ENCODE data around the gene KIAA0040.

KIAA0040 gene

DNA sequence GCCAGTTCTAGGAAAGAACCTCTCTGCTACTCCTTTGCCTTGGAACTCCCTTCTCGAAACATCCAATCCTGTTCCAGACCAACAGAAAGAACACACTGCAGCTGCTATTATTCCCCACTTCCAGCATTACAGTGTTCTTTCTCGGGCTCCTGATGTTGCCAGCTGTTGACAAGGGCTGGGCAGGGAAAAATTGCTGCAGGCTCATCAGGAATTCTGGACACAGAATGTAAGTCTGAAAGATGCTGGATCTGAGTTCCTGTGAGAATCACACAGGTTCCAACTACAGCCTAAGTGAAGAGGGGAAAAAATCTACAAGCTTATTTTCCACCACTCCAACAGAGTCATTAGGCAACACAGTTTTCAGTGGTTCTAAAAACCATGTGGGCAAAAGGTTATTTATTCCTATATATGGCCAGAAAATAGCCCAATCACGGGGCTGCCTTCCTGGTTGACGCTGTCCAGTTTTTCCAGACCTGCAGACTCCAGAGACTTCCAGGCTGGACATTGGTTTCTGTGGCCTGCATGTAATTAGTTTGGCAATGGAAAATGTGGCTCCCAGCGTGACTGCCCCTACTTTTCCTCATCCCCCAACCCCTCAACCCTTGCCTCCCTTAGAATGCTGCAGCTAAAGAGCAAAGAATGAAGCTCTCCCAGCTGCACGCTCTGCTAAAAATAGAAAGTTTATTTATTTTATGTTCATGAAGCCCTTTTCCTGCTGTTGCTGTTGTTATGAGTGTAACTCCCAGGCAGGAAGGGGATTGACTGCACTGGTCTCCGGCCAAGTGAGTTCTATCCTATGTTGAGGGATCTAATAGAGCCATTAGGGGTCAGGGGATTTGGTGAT lies 8.3 kb upstream of the KIAA0040 start:
- no peak for DNase-seq (ENCODE audit: low spot score)

DNA sequence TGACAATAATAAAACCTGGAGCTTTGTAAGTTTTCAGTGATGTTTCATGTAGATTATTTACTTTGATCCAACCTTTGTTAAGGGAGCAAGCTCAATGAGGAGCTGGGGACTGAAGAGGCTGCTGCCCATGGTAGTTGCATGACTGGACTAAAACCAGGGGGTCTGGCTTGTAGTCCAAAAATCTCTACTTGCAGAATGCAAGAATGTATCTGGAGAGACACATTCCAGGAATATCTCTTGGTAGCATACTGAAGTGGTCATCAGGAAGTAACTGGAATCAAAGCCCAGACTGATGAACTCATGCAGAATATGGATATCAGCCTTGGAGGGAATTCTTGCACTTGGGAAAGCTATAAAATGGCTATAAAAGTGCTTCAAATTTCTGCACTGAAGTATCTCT lies 5.8 kb upstream of the KIAA0040 start:
- peak; percentile 78 for DNase-seq (ENCODE audit: low spot score)

DNA sequence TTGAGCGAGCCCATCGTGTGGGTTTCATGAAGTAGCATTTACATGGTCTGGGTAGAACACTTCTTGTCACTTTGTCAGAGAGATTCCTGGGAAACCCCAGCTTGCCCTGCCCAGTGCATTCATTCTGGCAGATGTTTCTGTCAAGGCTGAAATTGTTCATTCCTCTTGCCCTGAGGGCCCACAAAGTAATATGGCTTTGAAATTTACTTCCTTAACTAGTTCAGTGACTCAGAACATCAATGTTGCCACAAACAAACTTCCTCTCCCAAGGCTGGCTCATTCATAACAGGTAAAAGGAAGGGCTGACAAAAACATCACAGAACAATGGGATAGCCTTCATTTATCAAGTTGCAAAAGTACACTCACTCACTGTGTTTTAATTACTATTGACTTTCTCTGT lies 5.0 kb upstream of the KIAA0040 start:
- peak; percentile 92 for DNase-seq (ENCODE audit: low spot score)

DNA sequence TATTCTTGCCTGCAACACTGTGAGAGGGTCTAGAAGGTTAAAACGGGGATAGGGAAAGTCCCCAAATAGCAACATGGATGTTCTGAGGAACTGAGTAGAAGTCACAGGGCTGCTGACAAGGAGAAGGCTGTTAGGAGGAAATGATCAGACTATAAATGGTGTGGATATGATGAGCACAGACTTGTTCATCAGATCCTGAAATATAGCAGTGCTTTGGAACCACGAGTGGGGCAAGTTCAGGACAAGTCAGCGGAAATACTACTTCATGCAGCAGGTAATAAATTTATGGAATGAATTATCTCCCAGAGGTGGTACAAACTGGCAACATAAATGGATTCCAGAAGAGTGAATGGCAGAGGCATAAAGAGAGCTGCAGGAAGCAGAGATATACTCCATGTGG lies 3.2 kb upstream of the KIAA0040 start:
- peak; percentile 40 for DNase-seq (ENCODE audit: low spot score)

DNA sequence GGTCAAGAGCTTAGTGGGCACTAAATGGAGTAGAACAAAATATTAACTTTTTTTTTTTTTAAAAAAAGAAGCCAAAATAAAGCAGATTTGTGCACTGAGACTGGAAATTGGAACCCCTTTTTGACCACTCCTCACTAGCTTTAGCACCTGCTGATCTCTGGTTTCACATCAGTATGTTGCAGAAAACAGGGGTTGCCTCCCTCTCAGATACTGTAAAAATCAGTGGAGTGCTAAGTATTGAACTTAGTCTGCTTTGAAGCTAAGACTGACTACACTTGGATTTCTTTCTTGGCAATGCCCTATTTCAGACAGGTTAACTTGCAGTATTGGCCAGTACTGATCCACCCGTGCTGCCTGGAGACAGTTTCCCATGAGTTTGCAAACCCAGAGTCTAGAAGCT lies 2.7 kb upstream of the KIAA0040 start:
- DNase-seq (ENCODE audit: low spot score): no peak

DNA sequence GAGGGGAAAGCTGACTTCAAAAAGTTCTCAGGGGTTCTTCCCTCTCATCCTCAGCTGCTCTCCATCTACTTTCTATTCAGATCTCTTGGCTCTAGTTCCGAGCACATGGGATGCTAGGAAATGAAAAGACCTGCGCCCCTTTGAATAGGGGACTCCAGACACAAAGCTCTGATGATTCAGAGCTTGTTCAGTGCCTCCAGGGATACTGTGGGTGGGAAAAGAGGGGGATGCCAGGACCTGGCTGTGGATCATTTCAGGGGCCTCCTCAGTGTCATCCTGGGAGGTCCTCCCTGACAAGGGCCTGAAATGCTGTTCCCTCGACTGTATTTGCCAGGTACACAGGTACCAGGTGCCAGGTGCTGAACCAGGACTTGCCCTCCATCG lies 943 bp upstream of the KIAA0040 start:
- DNase-seq (ENCODE audit: low spot score): no peak

DNA sequence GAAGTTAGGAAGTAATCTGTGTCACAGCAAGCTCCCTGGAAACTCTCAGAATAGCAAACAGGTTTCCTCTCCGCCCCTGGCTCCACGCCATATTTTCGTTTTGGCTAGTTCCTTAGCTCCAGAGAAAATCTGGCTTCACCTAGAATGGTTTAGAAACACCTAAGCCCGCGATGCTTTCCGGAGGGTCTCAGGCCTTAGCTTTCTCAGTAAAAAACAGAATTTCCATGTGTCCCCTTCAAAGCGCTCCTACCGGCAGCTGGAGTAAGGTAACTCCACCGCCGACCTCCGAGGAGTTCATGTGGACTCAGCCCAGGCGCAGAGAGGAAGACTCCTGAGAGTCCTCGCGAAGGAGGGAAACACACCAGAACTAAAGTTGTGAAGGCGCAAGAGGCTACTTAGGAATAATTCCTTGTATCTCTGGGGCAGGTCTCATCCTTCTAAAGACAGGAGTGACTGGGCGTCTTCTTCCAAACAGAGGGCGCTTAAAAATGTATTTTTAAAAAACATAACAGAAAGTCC lies 406 bp downstream of the KIAA0040 start:
- peak; percentile 58 for DNase-seq (ENCODE audit: low spot score)

DNA sequence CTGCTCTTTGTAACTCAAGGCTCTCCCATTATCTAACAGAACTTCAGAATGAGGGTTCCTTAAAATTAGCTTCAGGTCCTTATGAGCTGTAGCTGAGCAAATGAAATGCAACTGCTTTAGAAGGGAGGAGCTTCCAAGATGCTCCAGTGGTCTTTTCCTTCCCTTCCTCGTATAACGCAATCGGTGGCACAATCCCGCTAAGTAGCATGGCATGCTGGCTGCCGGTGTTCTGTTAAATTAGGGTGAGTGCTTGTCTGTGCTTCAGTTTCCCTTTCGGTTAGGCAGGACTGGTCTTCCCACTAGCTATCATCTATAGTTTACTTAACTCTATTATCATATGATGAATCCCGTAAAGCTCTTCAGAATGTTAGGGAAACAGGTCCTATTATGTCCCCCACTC lies 917 bp downstream of the KIAA0040 start:
- DNase-seq (ENCODE audit: low spot score): peak; percentile 51

DNA sequence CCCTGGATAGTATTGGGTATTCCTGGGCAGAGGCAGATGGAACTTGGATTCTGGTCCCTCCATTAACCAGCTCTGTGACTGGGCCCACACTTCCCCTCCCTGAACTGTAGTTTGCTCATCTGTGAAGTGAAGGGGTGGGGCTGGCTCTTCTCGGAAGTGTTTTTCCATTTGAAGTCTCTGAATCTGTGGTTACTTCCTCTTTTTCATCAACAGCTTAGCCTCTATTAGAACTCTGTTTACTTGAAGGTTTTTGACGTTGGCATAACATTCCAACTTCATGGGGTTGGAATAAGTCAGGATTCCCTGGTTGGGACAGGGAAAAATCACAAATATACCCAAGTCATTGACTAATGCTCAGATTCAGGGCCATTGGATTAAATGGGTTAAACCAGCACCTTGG lies 3.6 kb downstream of the KIAA0040 start:
- peak; percentile 19 for DNase-seq (ENCODE audit: low spot score)

DNA sequence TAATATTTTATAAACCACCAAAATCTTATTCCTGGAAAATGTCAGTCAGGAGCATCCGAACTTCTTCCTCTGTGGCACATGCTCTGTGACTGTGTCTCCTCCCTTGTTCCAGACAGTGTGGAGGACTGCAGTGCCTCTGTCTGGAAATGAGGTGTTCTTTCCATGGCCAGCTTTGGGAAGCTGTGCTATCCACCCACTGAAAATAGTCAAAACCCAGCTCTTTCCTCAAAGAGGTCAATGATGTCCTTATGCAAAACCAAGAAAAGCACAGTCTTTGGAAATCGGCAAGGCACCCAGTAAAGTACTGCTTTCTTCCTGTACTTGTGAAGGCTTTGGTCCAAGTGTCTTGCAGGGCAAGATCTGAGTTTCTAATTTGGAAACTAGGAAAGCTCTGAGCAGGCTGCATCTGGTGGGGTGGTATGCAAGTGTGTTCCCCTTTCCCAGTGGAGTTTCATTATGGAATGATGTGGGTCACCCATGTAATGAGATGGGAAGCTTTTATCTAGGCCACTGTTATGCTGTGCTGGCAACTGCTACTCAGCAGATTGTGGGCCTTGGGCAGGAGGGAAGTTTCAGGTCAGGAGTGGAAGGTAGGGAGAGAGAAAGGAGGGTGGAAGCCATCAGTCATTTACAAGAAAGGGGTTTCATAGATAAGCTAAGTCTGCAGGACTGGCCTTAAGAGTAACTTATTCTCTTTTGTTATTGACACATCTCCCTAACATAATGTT lies 6.0 kb downstream of the KIAA0040 start:
- no peak for DNase-seq (ENCODE audit: low spot score)

DNA sequence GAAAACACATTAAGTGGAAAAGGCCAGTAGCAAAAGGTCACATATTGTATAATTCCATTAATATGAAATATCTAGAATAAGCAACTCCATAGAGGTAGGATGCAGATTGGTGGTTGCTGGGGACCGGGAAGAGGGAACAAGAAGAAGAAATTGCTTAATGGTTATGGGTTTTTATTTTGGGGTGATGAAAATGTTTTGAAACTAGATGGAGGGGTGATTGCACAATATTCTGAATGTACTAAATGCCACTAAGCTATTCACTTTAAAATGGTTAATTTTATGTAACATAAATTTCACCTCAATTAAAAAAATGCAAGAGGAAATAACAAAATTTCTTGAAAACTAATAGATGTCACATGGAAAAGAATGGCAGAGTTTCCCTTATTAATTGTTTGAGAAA lies 6.7 kb downstream of the KIAA0040 start:
- no peak for DNase-seq (ENCODE audit: low spot score)

DNA sequence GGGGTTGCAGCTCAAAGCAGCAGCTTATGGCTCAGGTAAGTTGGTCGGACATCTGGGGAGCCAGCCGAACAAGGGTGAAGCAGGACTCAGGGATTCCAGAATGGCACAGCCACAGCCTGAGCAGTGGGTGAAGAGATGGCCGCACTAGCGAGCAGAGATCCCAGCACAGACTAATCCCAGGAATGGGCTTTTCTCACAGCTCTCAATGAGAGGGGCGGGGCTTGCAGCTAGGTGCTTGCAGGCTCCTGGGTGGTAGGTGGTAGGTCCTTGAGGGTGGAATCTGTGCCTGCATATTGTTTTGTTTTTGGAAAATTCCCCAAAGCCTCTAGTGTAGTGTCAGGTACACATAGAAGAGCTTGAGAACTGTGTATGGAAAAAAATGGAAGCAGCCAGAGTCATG lies 9.0 kb downstream of the KIAA0040 start:
- no peak for DNase-seq (ENCODE audit: low spot score)

DNA sequence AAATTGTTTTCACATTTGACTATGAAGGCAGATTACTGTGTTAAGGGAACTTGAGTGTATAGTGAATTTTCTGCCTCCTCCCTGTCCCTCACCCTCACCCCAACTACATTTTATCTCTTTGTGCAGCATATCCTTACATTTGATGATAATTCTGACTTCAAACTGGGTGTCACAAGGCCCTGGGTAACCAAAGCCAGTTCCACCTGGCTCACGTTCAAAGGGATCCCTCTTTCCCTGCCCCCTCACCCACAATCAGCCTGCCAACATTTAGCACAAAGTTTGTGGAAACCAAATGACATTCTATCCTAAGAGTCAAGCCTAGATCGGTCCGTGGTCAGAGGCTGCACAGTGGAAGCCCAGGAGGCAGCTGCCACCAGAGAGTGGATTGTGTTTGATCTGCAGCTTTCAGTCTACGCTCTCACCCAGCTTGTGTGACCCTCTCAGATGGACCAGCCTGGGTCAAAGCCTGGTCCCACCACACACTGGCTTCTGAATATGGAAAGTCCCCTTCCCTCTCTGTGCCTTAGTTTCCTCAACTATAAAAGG lies 10.3 kb downstream of the KIAA0040 start:
- DNase-seq (ENCODE audit: low spot score): no peak

DNA sequence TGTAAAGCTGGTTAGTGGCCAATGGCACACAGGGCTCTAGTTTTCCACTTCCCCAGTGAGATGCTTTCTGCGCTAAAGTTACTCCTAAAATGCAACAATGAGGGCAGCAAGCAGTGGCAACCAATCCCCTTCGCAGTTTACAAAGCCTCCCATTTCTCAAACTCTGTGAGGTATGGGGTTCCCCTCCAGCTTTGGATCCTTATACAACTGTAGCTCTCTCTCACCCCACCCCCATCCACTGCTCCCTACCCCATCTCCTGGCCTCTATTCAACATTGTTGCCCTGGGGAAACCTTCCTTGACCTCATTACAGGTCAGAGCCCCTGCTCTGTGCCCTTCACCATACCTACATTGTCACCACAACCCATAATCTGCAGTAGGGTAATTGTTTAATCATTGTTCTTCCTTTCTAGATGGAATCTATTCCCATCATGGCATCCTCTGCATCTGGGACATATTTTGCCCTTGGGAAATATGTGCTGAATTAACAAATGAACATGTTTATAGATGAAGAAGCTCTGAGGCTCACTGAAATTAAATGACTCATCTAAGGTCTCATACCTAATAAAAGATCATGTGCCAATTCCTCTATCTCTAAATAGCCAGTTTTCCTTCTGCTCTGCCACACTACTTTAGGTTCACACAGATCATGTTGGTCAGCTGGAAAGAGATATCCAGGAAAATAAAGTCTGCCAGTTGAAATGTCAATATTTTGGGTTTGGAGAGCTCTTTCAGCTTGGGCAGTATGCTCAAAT lies 12.6 kb downstream of the KIAA0040 start:
- no peak for DNase-seq (ENCODE audit: low spot score)

DNA sequence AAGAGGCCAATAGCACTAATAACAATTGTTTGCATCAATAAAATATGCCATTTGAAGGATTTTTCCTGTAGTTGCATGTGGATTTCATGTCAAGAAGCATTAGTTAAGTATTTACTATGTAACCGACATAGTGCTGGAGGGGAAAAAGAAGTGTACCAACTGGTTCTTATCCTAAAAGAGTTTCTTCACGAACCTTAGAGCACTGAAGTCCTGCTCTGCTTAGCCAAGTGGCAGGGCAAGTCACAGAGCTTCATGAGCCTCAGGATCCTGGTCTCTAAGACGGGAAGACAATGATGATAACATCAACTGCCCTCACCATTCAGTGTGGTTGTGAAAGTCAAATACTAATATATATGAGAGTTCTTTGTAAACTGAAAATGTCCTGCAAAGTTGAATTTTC lies 14.1 kb downstream of the KIAA0040 start:
- DNase-seq (ENCODE audit: low spot score): no peak

DNA sequence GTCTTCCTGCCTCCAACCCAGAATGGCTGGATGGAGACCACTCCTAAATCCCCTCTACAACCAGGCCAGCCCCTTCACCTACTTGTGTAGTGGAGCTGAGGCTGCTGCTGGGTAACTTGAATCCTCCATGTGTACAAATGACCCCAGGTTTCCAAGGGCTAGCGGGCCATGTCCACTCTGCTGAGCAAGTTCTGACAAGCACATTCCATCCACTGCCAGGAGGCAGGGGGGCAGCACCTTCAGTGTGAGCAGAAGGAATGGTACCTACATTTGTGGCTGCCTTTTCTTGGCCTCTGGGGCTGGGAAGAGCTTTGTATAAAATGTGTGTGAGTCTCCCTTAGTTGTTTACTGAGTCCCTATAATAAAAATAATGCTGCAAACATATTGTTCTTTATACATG lies 14.5 kb downstream of the KIAA0040 start:
- peak; percentile 30 for DNase-seq (ENCODE audit: low spot score)

DNA sequence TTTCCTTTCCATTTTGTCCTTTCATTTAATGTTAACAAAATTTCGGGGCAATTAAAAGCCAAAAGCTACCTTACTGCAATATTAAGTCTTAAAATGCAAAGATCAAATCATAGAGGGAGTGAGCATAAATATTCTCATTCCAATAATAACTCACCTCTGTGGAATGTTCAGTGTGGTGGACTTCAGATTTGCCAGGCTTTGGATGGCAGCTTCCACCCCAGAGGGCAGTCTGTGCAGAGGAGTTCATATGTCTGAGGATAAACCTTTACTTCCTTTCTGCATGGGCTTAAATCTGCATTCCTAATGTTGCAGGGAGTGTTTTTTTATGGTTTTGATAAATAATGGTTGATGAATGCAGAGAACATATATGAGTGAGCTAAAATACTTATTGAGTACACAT lies 16.3 kb downstream of the KIAA0040 start:
- DNase-seq (ENCODE audit: low spot score): peak; percentile 55

DNA sequence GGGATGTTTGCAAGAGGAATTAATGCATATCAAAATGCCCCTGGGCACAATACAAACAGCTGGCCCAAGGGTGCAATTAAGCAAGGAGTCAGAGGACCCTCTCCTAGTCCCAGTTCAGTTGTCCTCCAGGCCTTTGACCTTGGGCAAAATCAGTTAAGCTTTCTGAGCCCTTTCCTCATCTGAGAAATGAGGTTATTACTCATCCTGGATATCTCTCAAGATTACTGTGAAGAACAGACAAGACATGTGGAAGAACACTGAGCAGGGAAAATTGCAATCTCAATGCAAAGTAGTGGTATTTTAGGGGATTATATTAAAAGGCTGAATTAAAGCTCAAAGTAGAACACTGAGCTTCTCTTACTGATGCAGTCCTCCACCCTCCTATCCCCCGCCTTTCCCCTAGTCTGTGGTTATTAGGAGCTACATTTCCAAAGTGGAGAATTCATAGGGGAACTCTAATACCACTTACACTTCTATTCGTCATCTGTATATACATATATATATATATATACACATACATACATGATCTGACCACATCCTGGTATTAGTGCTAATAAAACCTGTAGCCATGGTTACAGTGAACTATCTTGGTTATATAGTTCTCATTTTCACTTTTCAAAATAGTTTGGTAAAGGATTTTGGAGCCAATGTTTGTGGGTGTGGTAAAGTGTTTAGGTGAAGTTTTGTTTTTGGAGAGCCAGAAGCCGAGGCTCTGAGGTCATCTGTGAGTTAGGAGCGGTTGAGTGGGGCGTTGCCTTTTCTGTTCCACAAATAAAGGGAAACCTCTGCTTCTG lies 18.1 kb downstream of the KIAA0040 start:
- no peak for DNase-seq (ENCODE audit: low spot score)

DNA sequence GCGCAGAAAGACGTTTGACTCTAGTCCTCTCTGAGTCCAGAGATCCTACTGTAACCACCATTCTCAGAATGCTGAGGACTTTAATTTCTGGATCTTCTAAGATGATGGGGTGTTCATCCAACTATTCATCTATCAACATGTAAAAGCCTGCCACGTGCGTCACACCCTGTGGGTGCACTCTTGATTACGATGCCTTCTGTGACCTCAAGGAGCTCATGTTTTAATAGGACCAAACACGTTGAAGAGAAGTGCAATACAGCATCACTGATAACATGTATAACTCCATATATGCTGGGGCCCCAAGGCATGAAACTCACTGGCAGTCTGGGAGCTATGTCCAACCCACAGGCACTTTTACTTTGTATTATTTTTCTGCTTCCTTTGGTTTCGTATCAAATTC lies 19.0 kb downstream of the KIAA0040 start:
- no peak for DNase-seq (ENCODE audit: low spot score)

DNA sequence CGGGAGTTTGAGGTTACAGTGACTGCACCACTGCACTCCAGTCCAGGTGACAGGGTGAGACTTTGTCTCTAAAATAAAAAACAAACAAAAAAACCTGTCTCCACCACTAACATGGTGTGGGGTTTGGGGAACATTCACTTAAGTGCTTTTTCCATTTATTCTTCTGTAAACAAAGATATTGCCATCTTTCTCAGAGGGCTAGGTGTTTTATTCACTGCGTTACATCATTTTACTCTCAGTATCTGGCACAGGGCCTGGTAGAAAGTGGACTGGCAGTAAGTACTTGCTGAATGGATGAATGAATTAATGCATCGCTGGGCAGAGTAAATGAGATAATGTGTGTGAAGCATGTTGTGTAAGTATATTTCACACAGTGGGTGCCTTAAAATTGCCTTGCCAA lies 20.1 kb downstream of the KIAA0040 start:
- no peak for DNase-seq (ENCODE audit: low spot score)
